Osteocyte (in vitro differentiated cells): ENCODE results near the gene FOSL1. TPM values are rescaled to one million over a fixed set of nuclear protein-coding genes. Genes with fewer than 3 reads are reported as not detected.

Experiments
- DNase-seq: peaks from one replicate; pipeline ENCODE4 v3.0.0; 2021; ENCODE audit warnings: mixed read lengths; ENCODE audit not compliant: unreplicated experiment; ENCODE audit errors: extremely low spot score
- H3K27ac Mint-ChIP-seq: one replicate; pipeline ENCODE4 v1.8.0; 2021; ENCODE audit warnings: mild to moderate bottlenecking, mixed read lengths; ENCODE audit not compliant: unreplicated experiment
- H3K27me3 Mint-ChIP-seq: one replicate; pipeline ENCODE4 v1.8.0; 2021; ENCODE audit warnings: mixed read lengths; ENCODE audit not compliant: unreplicated experiment
- H3K36me3 Mint-ChIP-seq: one replicate; pipeline ENCODE4 v1.8.0; 2021; ENCODE audit warnings: mixed read lengths; ENCODE audit not compliant: unreplicated experiment
- H3K4me1 Mint-ChIP-seq: one replicate; pipeline ENCODE4 v1.8.0; 2021; ENCODE audit warnings: mixed read lengths; ENCODE audit not compliant: unreplicated experiment
- H3K4me3 Mint-ChIP-seq: one replicate; pipeline ENCODE4 v1.8.0; 2021; ENCODE audit warnings: mild to moderate bottlenecking, moderate library complexity, mixed read lengths; ENCODE audit not compliant: unreplicated experiment
- H3K9me3 Mint-ChIP-seq: one replicate; pipeline ENCODE4 v1.8.0; 2021; ENCODE audit warnings: mixed read lengths; ENCODE audit not compliant: unreplicated experiment
- CTCF ChIP-seq: fragments of 200-600 bp; sonication (generic); IDR thresholded peaks from 2 replicates; pipeline ENCODE4 v1.5.0; 2021; ENCODE audit warnings: antibody characterized with exemption, mild to moderate bottlenecking, moderate library complexity
- total RNA-seq: library from RNA; stranded (reverse); gene quantifications from 2 replicates; pipeline ENCODE4 v1.2.1, GENCODE V29; 2021

The FOSL1 gene
- total RNA-seq, 1 donor from 2014 or later: 38.0 TPM

- Mint-ChIP-seq H3K4me3 (peak overlapping the region; percentile 82), H3K36me3 (peaks cover 6% of the 10 kb centered on the region), H3K27me3 (no peaks in the 10 kb centered on the region), H3K4me1 (peaks cover 66% of the 10 kb centered on the region), H3K9me3 (no peaks in the 10 kb centered on the region), H3K27ac (peak overlapping the region; percentile 98)
- peak; percentile 96 for DNase-seq
- no peak for TF ChIP-seq CTCF
These were observed 15.6 kb upstream of the FOSL1 start for GRCh38 chr11:65915821-65916251.

- Mint-ChIP-seq H3K4me1 (peaks cover 62% of the 10 kb centered on the region), H3K27ac (peak overlapping the region; percentile 98), H3K27me3 (no peaks in the 10 kb centered on the region), H3K9me3 (no peaks in the 10 kb centered on the region), H3K36me3 (peaks cover 6% of the 10 kb centered on the region), H3K4me3 (peak overlapping the region; percentile 82)
- no peak for TF ChIP-seq CTCF
- DNase-seq: no peak
These were observed 15.1 kb upstream of the FOSL1 start for GRCh38 chr11:65915101-65915820.

- Mint-ChIP-seq H3K4me1 (peaks cover 67% of the 10 kb centered on the region), H3K27ac (peak overlapping the region; percentile 91), H3K4me3 (no peak overlapping the region), H3K9me3 (no peaks in the 10 kb centered on the region), H3K36me3 (peaks cover 6% of the 10 kb centered on the region), H3K27me3 (no peaks in the 10 kb centered on the region)
- TF ChIP-seq CTCF: no peak
- no peak for DNase-seq
These were observed 12.7 kb upstream of the FOSL1 start for GRCh38 chr11:65912845-65913244.

- Mint-ChIP-seq H3K36me3 (peaks cover 3% of the 10 kb centered on the region), H3K4me3 (no peak overlapping the region), H3K9me3 (no peaks in the 10 kb centered on the region), H3K27ac (peak overlapping the region; percentile 91), H3K4me1 (peaks cover 65% of the 10 kb centered on the region), H3K27me3 (no peaks in the 10 kb centered on the region)
- DNase-seq: no peak
- peak; percentile 37 for TF ChIP-seq CTCF
These were observed 11.7 kb upstream of the FOSL1 start for GRCh38 chr11:65911682-65912568.

GRCh38 chr11:65907878-65908277 is 7.7 kb upstream of the FOSL1 start:
- Mint-ChIP-seq H3K27ac (no peak overlapping the region), H3K4me3 (no peak overlapping the region), H3K27me3 (no peaks in the 10 kb centered on the region), H3K4me1 (peaks cover 54% of the 10 kb centered on the region), H3K36me3 (no peaks in the 10 kb centered on the region), H3K9me3 (no peaks in the 10 kb centered on the region)
- DNase-seq: no peak
- TF ChIP-seq CTCF: no peak
